GM23338 (cell line): ENCODE measurements around the gene PDIA3.

Experiments
- CREB1 ChIP-seq: fragments of 250-450 bp; sonication (Bioruptor Pico); IDR thresholded peaks from 2 replicates; pipeline ENCODE4 v1.5.0; 2020; ENCODE audit warnings: low read depth, mild to moderate bottlenecking, moderate library complexity
- CTCF ChIP-seq, 2 experiments: fragments of 200-600 bp in 1 of 2; sonication (generic) in 1 of 2; conservative IDR thresholded peaks; 2 replicates each; pipeline versions ENCODE4 v1.5.1 to v1.6.1; 2016 to 2017; ENCODE audit warnings: antibody characterized with exemption in 2 of 2, low read depth in 2 of 2, mild to moderate bottlenecking in 2 of 2, moderate library complexity in 1 of 2
- ETS1 ChIP-seq: IDR thresholded peaks from 2 replicates; pipeline ENCODE4 v1.6.1; 2016; ENCODE audit warnings: antibody characterized with exemption
- EZH2 ChIP-seq: fragments of 200-600 bp; sonication (generic); IDR thresholded peaks from one replicate; pipeline ENCODE4 v1.8.0; 2017; ENCODE audit warnings: antibody characterized with exemption, mild to moderate bottlenecking, low read depth; ENCODE audit not compliant: unreplicated experiment
- EZH2phosphoT487 ChIP-seq: fragments of 200-600 bp; sonication (generic); IDR thresholded peaks from one replicate; pipeline ENCODE4 v1.8.1; 2018; ENCODE audit warnings: antibody characterized with exemption; ENCODE audit not compliant: unreplicated experiment
- JUNB ChIP-seq: IDR thresholded peaks from one replicate; pipeline ENCODE4 v1.6.1; 2016; ENCODE audit warnings: antibody characterized with exemption; ENCODE audit not compliant: unreplicated experiment
- NANOG ChIP-seq: IDR thresholded peaks from 2 replicates; pipeline ENCODE4 v1.6.1; 2016; ENCODE audit warnings: antibody characterized with exemption, borderline replicate concordance
- POLR2AphosphoS5 ChIP-seq: IDR thresholded peaks from 2 replicates; pipeline ENCODE4 v1.6.1; 2016; ENCODE audit warnings: antibody characterized with exemption, low read depth
- REST ChIP-seq: IDR thresholded peaks from one replicate; pipeline ENCODE4 v1.6.1; 2018; ENCODE audit warnings: antibody characterized with exemption; ENCODE audit not compliant: unreplicated experiment
- STAT1 ChIP-seq: IDR thresholded peaks from one replicate; pipeline ENCODE4 v1.6.1; 2016; ENCODE audit warnings: antibody characterized with exemption; ENCODE audit not compliant: unreplicated experiment
- ZNF114 ChIP-seq: fragments of 250-450 bp; sonication (Bioruptor Pico); IDR thresholded peaks from 2 replicates; pipeline ENCODE4 v1.5.0; 2020; ENCODE audit warnings: mild to moderate bottlenecking, moderate library complexity
- ZNF331 ChIP-seq: fragments of 250-450 bp; sonication (Bioruptor Pico); IDR thresholded peaks from 2 replicates; pipeline ENCODE4 v1.5.0; 2020; ENCODE audit warnings: low read depth, mild to moderate bottlenecking, moderate library complexity
- ZNF462 ChIP-seq: fragments of 250-450 bp; sonication (Bioruptor Pico); IDR thresholded peaks from 2 replicates; pipeline ENCODE4 v1.5.0; 2020; ENCODE audit warnings: mild to moderate bottlenecking, moderate library complexity

GRCh38 chr15:43795997-43796396, 49.8 kb downstream of the PDIA3 start:
- TF ChIP-seq REST = no peak
- TF ChIP-seq CTCF (conservative IDR thresholded peaks at IDR 0.05; ENCODE audit: low read depth in 2 of 2) = no peak
- no peak for TF ChIP-seq EZH2phosphoT487
- no peak for TF ChIP-seq STAT1
- no peak for TF ChIP-seq POLR2AphosphoS5
- TF ChIP-seq ZNF462 (CRISPR knock-in tag) = no peak
- TF ChIP-seq EZH2 = no peak
- TF ChIP-seq JUNB = no peak
- TF ChIP-seq ZNF114 (CRISPR knock-in tag) = no peak
- TF ChIP-seq CREB1 (CRISPR knock-in tag) = no peak
- no peak for TF ChIP-seq ETS1
- no peak for TF ChIP-seq NANOG
- TF ChIP-seq ZNF331 = no peak
